ENCODE measurements around the gene CORO2B.

The CORO2B gene

DNA sequence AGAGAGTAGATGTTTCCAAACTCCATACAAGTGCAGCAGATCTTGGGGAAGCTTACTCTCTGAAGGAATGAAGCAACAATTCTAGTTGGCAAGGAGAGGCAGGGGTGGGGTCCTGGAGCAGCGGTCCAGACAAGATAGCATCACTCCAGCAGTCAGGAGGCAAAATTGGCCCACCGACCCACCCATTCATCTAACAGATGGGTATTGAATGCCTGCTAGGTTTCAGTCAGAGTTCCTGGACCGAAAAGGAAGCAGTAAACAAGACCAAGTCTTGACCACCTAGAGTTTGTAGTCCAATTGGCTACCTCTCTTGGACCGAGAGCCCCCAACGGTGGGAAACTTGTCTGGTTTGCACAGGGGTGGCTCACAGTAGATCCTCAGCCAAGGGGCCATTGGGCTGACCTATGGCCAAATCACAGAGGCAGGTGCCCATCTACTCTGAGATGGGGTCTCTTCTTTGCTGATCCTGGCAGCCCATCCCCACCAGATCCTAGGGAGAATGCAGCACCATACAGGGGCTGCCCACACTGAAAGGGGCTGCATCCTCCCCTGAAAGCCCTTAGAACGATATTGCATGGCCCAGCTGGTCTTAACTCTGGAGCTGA, 74.3 kb downstream of the CORO2B start:
- peak; percentile 16 for DNase-seq

DNA sequence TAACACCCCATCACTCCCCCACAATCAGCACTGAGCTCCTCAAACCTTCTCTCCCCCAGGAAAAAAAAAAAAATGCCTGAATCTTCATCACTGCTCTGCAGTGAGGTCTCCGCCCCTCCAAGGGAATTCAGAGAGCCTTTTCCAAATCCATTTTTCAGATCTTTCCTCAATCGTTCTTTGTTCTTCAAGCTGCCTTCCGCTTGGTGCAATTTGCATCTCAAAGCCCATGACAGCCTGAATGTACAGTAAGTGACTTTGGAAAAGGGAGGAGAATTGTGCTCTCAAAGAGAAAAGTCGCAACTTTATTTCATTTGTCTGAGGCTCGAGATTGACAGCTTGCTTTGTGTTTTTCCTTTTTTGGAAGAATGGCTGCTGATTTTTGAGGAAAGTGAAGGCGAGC, 75.0 kb downstream of the CORO2B start:
- DNase-seq: no peak

DNA sequence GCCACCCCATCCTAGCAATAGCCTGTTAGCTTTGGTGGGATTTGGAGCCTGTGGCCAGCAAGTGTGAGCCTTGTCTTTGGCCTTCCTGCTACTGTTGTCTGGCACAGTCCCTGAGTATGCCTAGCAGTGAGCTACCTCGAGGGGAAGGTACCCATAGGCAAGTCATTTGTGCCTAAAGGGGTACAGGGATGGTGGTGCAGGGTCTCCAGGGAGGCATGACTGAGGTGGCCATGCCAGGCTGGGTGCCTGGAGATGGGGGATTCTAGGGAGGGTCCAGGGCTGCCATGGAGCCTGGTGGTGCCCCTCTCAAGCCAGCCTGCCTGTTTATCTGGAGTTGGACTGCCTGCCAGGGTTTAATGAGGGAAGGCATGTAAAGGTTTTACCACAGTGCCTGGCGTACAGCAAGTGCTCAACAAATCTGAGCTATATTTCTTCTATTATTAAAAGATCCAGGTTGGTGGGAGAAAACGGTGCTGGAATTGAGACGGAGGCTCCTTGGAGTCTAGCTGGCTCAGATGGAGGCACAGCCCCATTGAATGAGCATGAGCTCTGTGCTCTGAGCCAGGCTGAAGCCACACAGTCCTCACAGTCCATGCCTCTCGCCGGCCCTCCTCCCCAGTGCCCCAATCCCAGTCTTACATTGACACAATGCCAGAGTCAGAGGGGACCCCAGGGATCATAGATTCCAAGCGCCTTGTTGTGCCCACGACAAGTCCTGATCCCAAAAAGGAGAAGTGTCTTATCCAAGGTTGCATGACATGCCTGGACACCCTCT, 76.2 kb downstream of the CORO2B start:
- no peak for DNase-seq

DNA sequence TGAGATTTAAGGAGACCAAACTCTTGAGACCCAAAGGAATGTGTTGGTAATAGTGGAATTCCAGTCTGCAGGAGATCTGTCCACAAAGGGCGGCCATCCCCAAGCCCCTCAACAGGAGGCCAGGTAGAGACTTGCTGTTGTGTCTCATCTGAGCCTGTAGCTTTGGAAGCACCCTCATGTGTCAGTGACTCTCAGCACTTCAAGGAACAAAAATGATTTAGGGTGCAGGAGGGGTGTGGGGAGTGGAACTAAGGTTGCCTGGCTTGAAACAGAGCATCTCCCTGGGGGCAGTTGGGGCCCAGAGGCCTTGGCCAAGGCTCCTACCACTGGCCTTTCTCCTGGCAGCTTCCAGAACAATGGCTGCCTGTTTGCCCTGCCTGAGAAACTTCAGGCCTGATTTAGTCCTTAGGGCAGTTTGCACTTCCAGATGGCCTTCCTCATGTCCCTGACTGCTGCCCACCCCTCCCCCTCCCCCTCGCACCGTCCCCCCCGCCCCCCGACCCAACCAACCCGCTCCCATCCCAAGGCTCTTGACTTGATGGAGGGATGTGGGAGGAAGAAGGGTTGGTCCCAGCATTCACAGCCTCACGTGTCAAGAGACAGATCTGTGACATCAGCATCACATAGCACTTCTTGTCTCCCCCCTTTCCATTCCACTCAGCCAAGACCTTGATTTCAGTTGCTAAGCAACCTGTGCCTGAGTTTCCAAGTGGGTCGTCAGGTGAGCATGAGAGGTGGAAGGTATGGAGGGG, 77.1 kb downstream of the CORO2B start:
- no peak for DNase-seq

DNA sequence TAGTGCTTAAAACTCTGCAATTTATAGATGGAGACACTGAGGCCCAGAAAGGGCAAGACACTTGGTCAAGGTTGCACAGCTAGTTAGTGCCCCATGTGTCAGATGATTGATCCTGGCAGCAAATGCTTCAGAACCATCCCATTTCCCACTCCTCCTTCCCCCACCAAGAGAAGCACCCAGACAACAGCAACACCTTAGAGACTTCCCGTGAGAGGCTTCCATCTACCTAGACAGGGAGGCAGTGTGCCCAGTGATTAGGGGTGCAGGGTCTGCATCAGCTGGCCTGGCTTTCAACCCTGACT, 77.6 kb downstream of the CORO2B start:
- DNase-seq: no peak

DNA sequence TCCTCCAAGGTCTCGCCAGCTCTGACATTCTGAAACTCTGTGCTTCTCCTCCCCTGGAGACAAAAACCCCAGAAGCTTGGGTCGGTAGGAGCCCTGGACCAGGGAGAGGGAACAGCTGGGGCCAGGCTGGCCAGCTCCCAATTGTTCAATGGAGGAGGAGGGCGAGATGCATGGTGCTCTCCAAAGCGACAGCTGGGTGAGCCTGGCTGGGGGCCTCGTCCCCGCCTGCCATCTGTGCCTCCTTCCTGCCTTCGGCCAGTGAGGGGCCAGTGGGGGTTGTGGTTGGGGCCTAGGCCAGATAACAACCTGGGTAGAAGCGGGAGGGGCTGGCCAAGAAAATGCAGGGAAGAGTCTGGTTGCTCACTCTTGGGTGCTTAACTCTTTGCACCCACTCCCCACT, 79.4 kb downstream of the CORO2B start:
- DNase-seq: peak; percentile 59

DNA sequence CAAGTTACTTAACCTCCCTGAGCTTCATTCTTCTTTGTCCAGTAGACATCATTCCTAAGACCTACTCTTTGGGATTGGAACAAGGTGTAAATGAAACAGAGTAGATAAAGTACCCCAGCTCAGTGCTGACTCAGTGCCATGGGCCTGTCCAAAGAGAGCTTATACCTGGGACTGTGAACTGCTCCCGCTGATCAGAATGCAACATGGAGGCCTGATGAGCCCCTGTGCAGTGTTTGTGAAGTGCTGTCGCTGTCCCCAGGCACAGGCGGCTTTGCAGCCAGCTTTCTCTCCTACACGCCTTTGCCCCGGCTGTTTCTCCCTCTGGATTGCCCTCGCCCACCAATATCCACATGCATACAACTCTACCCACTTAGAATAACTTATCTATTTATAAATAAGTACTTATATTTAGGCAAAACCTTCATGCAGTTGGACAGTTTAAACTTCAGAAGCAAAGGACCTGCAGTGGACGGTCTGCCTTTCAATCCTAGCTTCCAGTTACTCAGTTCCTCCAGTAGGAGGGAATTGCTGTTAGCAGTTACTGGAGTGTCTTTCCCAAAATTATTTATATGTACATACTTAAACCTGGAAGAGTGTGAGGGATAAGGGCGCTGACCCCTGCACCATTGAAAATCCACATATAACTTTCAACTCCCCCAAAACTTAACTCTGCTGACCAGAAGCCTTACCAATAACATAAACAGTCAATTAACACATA, 80.0 kb downstream of the CORO2B start:
- DNase-seq: no peak

DNA sequence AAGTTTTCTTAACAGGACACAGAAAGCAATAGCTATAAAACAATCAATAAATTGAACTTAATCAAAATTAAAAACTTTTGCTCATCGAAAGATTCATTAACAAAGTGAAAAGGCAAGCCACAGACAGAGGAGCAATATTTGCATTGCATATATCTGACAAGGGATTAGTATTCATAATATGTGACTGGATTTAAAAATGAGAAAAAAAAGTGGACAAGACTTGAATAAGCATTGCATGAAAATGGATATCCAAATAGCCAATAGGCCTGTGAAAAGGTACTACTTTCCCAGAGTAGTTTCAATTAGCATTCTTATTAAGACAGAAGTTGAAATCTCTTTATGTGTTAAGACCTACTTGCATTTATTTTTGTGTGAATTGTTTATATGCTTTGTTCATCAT, 84.7 kb downstream of the CORO2B start:
- DNase-seq: no peak

DNA sequence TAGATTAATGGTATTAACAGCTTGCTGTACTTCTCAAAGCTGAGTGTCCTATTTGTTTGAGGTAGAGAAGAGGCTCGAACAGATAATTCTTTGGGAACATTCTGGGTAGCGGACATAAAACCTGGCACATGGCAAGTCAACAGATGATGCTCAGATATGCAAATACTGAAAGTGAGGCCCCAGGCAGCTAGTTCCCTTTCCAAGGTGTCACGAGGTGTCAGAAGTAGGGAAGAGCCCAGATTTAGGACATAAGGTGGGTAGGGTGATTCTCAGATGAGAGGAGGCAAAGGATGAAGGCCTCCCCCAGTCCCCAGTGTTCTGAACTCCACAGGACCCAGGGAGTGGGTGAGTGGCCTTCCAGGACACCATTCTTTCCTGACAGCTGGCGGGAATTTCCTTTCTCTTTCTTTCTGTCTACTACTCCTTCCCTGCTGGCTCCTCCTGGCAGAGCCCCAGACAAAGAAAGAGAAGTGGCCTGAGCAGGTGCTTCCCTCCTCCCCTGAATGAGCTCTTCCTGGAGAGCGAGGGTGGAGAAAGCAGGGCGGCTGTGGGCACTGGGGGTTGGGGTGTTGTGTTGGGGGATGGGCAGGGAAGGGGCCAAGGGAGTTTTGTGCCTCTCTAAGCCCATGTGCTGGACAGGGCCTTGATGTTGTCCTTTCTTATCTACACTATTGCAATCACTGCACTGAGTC, 87.5 kb downstream of the CORO2B start:
- DNase-seq: no peak

DNA sequence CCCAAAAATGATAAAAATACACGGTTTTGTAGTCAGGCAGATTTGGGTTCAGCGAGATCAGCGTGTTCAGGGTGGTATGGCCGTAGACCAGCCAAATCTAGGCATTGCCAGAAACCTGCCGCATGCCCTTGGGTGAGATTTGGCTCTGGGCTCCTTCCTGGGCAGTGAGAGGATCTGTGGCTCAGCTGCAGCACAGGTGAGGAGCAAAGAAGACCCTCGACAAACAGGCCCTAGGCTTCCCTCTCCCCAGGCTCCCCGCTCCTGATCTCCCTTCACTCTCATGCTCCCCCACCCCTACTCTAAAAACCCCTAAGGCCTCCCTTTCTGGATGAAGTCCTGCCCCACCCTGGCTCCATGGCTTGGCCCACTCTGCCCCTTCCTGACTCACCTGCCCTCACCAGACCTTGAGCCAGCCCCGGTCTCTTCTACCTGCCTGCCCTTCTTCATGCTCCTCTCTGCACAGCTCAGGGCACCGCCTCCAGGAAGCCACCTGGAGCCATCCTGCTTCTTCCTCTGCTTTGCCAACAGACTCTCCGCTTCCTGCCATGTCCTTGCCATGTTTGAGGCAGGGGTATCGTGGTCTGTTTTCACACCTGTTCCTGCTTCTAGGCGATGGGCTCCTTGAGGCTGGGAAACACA, 88.1 kb downstream of the CORO2B start:
- no peak for DNase-seq

DNA sequence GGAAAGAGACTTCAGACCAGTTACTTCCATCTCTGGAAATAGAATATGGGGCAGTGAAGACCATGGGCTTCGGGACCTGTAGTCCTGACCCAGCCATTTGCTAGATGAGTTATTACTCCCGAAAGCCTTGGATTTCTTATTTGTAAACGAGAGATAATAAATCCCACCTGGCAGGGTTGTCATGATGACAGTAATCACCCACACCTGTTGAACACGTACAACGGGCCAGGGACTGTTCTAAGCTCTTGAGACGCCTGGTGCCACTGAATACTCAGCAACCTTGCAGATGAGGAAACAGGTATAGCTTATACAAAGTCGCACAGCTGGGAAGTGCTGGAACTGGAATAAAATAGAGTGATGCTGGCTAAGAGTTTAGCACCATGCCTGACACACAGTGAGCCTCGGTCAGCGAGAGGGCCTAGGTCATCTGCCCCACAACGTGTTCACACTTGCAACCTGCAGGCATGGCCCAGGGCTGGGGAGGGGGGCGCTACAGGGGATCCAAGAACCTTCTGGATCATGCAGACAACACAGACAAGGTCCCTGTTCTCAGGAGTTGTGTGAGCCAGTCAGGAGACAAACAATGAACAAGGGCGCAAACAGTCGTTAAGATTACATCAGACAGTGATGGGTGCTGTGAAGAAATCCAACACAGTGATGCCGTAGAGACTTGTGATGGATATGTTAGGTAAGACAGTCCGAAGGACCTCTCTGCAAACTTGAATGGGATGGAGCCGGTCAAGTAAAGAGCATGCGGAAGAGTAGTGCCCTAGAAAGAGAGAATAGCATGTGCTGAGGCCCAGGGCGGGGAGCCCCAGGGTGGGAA, 89.2 kb downstream of the CORO2B start:
- DNase-seq: no peak

DNA sequence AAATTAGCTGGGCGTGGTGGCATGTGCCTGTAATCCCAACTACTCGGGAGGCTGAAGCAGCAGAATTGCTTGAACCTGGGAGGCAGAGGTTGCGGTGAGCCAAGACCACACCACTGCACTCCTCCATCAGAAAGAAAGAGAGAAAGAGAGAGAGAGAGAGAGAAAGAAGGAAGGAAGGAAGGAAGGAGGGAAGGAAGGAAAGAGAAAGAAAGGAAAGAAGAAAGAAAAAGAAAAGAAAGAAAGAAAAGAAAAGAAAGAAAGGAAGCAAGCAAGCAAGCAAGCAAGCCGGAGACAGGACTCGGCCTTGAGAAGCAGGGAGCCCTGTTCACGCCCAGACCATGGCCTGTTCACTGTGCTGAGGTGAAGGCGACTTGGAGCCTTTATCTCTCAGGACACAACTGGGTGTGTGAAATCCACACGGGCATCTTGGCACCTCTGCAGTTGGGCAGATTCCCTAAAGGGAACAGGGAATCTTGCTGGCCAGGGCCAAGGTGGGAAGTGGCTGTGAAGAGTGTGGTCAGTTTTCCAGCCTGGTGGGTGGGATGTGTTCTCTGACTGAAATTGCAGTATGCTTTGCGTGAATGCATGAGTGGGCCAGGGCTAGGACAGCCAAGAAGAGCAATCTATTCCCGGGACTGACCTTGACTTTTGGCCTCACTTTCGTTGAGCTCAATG, 90.3 kb downstream of the CORO2B start:
- no peak for DNase-seq

DNA sequence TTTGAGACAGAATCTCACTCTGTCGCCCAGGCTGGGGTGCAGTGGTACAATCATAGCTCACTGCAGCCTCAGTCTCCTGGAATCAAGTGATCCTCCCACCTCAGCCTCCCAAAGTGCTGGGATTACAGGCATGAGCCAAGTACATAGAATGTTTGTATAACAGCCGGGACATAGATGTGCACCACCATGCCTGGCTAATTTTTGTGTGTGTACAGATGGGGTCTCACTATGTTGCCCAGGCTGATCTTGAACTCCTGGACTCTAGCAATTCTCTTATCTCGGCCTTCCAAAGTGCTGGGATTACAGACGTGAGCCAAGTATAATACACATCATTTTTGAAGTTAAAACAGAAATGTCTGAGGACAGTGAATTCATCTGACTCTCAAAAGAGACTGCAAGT, 93.5 kb downstream of the CORO2B start:
- no peak for DNase-seq

DNA sequence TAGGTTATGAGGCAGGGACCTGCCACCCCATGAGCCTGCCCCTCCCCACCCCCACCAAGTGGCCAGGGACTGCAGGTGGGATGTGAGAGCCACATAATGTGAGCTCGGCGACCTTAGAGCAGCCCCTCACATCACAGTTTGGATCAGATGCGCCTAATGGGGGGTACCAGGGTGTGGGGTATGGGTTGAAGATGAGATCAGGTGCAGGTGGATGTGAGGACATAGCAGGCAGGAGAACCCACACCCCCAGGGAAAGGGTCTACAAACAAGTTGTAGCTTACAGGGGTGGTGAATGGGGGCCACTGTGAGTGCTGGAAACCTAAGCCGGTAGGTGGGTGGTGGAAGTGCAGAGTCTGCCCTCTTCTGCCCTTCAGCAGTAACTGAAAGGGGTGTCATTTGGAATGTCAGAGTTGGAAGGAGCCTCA, 94.0 kb downstream of the CORO2B start:
- no peak for DNase-seq

DNA sequence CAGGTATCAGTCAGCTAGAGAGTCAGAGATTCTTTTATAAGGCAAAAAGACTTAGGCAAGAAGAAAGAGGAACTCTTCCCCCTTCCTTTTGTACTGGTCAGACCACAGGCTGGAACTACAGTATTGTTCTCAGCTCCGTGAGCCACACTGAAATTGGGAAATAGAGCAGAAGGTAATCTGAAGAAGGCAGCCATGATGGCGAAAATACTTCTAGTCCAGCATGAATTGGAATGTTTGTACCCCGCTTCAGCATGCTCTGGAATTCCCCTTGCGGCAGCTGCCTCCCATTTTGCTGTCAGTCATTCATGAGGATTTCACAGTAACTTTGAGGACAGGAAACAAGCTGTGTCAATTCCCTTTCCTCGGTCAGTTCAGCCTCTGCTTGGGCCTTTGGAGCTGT, 96.2 kb downstream of the CORO2B start:
- no peak for DNase-seq

DNA sequence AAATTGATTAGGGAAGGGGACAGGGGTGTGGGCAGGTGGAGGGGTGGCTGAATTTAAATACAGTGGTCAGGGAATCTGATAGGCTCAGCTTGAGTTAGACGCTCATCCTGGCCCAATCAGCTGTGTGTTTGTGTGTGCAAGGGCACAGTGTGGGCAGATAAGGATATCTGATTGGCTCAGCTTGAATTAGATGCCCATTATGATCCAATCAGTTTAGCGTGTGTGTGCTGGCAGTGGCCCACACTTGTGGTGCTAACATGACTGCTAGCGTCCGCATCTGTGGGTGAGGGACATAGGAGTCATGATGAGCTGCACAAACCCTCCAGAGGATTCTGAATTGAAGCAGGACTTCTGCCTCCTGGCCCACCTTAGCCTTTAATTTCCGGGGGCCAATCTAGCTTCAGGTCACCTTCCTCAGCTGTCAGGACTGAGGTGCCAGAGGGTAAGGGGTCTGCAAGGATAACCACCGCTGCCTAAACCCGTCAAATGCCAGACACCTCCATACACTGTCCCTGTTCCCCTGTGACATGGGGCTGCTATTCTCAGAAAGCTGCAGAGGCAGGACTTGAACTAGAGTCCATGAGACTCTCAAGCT, 97.3 kb downstream of the CORO2B start:
- no peak for DNase-seq

DNA sequence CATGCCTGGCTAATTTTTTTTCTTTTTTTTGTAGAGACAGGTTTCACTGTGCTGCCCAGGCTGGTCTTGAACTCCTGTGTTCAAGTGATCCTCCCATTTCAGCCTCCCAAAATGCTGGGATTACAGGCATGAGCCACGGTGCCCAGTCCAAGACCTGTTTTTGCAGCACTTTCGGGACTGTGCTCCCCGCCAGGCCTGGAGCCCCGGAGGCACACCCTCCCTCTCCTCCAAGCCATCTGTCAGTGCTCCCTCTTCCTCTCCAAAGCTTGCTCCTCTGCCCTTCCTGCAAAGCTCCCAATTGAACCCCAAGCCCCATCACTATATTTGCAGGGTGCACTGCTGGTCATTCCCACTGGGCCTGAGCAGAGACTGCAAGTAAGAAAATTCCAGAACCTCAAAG, 98.1 kb downstream of the CORO2B start:
- DNase-seq: no peak

DNA sequence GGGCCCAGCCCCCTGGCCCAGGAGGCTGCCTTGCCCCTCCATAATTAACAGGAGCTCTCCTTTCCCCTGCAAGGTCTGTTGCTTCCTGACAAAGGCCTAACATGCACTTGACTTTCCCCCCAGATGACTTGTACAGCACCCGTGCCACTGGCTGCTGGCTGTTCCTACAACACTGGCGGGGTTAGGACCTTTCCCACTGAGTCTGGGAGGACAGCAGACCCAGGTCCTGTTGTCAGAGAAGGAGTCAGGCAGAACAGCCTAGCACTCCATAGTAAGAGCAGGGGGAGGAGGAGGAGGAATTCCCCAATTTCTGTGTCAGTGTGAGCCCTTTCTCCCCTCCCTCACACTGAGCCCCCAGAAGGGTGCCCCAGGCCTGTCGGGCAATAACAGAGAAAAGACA, 99.2 kb downstream of the CORO2B start:
- DNase-seq: no peak

DNA sequence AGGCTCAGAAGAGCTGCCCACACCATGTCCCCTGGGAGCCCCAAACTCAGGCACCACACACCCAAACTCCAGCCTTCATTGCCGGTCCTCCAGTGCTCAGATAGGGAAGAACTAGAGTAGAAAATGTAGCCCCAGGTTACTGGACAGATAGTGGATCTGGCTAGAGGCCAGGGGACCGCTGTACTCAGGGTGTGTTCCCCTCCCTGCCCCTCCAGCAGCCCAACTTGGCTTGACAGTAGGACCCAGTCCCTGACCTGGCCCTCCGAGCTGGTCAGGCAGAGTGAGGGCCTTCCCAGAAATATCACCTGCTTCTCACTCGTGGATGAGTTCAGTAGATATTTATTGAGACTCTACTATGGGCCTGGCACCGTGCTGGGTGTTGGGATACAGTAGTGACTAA, 100.0 kb downstream of the CORO2B start:
- no peak for DNase-seq

DNA sequence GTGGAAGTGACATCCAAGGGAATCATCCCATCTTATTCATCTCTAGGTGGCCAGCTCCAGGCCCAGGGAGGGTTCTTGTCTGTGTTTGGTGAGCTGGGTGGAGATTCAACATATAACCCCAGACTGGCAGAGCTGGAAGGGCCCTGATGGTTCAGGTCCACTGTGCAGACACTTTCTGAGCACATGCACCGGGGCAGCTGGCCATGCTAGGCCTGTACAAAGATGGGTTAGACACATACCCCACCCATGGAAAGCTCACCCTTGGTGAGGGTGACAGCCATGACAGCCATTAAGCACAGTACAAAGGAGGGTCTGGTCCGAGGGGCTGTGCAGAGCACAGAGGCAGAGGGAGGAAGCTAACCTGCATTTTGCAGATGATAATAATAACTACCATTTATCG, 100.4 kb downstream of the CORO2B start:
- no peak for DNase-seq

DNA sequence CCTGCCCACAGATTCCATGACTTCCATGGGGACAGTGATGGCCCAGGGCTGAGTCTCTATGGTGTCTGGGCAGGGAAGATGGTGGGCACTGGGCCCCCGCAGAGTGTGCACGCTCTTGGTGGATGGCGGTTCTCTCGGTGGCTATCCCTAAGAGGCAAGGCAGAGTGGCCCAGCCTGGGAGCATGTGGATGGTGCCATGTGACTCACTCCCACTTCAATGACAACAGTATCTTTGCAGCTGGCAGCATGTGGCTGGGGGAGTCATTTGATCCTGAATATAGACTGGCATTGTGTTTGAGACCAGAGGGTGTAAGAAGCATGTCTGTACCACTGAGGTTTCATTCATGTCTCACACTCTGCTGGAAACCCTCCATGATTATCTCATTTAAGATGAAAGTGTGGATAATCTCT, 101.2 kb downstream of the CORO2B start:
- DNase-seq: no peak
